Measurements from ENCODE around the gene KCNJ16. TPM values are rescaled to one million over a fixed set of nuclear protein-coding genes. Genes with fewer than 3 reads are reported as not detected.

KCNJ16 gene
- total RNA-seq, 2 experiments from 2014 or later, result not detected

Other genes starting within 250 kb of the KCNJ16 start
- gene KCNJ2, start 94.3 kb downstream of the KCNJ16 start, total RNA-seq, result not detected